ENCODE measurements around the gene RNF220. TPM values are rescaled to one million over a fixed set of nuclear protein-coding genes. Genes with fewer than 3 reads are reported as not detected.

RNF220 gene
- total RNA-seq, 6 donors from 2014 or later = 77.7 to 114 (median 91.1) TPM

DNA sequence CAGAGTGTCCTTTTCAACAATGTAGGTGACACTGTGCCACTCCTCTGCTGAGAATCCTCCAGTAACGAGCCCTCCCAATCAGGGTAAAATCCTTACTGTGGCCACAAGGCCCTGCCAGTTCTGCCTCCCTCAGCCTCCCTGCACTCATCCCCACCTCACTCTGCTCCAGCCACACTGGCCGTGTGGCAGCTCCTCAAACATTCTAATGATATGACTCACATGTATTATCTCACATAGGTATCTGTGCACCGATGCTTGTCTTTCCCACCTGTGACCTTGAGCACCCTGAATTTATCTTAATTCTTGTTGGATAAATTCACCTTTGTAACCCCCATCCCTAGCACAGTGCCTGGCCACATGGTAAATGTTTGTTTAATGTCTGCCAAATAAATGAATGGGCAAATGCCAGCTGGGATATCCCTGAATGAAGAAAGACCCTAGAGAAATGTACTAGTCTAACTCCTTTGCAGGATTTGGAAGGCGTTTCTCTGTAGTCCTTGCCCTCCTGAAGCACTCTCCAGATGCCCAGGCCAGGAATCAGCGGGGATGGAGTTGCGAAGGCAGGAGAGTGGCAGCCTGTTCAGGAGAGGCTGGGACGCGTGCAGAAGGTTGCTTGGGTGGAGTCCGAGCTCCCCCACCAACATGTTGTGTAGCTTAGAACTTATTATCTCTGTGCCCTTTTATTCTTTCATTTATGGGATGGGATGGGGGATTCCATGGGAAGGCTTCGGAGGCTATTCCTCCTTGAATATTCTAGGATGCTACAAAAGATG, 163.3 kb downstream of the RNF220 start:
- H3K4me1 ChIP-seq = no peaks in the 10 kb centered on the region
- ATAC-seq (ENCODE audit: low FRiP score in 2 of 2) (no peak), DNase-seq (no peak)
- WGBS, 2 donors = 82 to 83% methylated on average over 10 of the region's 10 CpGs
- H3K27me3 ChIP-seq = no peaks in the 10 kb centered on the region
- H3K9me3 ChIP-seq = no peaks in the 10 kb centered on the region
- no peak overlapping the region for H3K27ac ChIP-seq
- H3K36me3 ChIP-seq = no peaks in the 10 kb centered on the region
- H3K4me3 ChIP-seq = no peak overlapping the region
- TF ChIP-seq POLR2AphosphoS5 (IDR thresholded peaks at IDR 0.05) = no peak
- no peak for TF ChIP-seq EP300 (IDR thresholded peaks at IDR 0.05)
- no peak for TF ChIP-seq POLR2A (IDR thresholded peaks at IDR 0.05)
- TF ChIP-seq CTCF (IDR thresholded peaks at IDR 0.05) = no peak

- Histone ChIP-seq H3K4me3 (no peak overlapping the region), H3K27me3 (no peaks in the 10 kb centered on the region), H3K4me1 (no peaks in the 10 kb centered on the region), H3K36me3 (no peaks in the 10 kb centered on the region), H3K27ac (no peak overlapping the region), H3K9me3 (no peaks in the 10 kb centered on the region)
- DNase-seq (no peak), ATAC-seq (ENCODE audit: low FRiP score in 2 of 2) (no peak)
- 89 to 94% methylated on average over 4 of the region's 4 CpGs for WGBS, 2 donors
- TF ChIP-seq POLR2A (IDR thresholded peaks at IDR 0.05) = no peak
- TF ChIP-seq POLR2AphosphoS5 (IDR thresholded peaks at IDR 0.05) = no peak
- no peak for TF ChIP-seq CTCF (IDR thresholded peaks at IDR 0.05)
- TF ChIP-seq EP300 (IDR thresholded peaks at IDR 0.05) = no peak
Measured at GRCh38 chr1:44569491-44569890, 164.4 kb downstream of the RNF220 start.

- Histone ChIP-seq H3K27me3 (no peaks in the 10 kb centered on the region), H3K27ac (no peak overlapping the region), H3K4me3 (no peak overlapping the region), H3K4me1 (peaks cover 0 to 6% (median 2%) of the 10 kb centered on the region in 4 donors), H3K9me3 (no peaks in the 10 kb centered on the region), H3K36me3 (no peaks in the 10 kb centered on the region)
- DNase-seq (no peak), ATAC-seq (ENCODE audit: low FRiP score in 2 of 2) (no peak)
- WGBS, 2 donors = 71% methylated on average over 5 of the region's 5 CpGs
- TF ChIP-seq CTCF (IDR thresholded peaks at IDR 0.05) (peak in 4 of 6 experiments; percentile 29 to 43 (median 36)), POLR2AphosphoS5 (IDR thresholded peaks at IDR 0.05) (no peak), EP300 (IDR thresholded peaks at IDR 0.05) (no peak)
Measured at GRCh38 chr1:44571712-44572571, 166.9 kb downstream of the RNF220 start.

- no peaks in the 10 kb centered on the region for H3K36me3 ChIP-seq
- peaks cover 0 to 8% (median 2%) of the 10 kb centered on the region in 4 donors for H3K4me1 ChIP-seq
- no peak overlapping the region for H3K27ac ChIP-seq
- WGBS, 2 donors = 85 to 91% methylated on average over 2 of the region's 2 CpGs
- DNase-seq (no peak), ATAC-seq (ENCODE audit: low FRiP score in 2 of 2) (no peak)
- TF ChIP-seq POLR2AphosphoS5 (IDR thresholded peaks at IDR 0.05) (no peak), CTCF (IDR thresholded peaks at IDR 0.05) (no peak), EP300 (IDR thresholded peaks at IDR 0.05) (no peak), POLR2A (IDR thresholded peaks at IDR 0.05) (no peak)
- H3K27me3 ChIP-seq = no peaks in the 10 kb centered on the region
- H3K4me3 ChIP-seq = no peak overlapping the region
- no peaks in the 10 kb centered on the region for H3K9me3 ChIP-seq
Measured at GRCh38 chr1:44572572-44572879, 167.5 kb downstream of the RNF220 start.
